ENCODE results near the gene SERF1A.
"Not testable (repeated sequence)": the region's sequence is repeated elsewhere in the genome, so short reads cannot be mapped to it uniquely, and the experiment has no call there.

The SERF1A gene

GRCh38 chr5:70931709-70932368 is 31.4 kb downstream of the SERF1A start:
- H3K79me2 ChIP-seq (ENCODE audit: insufficient read depth, low read length); H3K4me3 ChIP-seq (ENCODE audit: low read length, poor library complexity, severe bottlenecking); H3K36me3 ChIP-seq (ENCODE audit: insufficient read depth, low read length); H3K9me3 ChIP-seq (ENCODE audit: insufficient read depth, low read depth, low read length); H2AFZ ChIP-seq (ENCODE audit: low read length); H3K4me1 ChIP-seq (ENCODE audit: insufficient read depth, low read length, poor library complexity, severe bottlenecking); H3K9me2 ChIP-seq (replicated peaks; ENCODE audit: low read depth, low read length); H3F3A ChIP-seq (ENCODE audit: low read depth); H3K4me2 ChIP-seq (ENCODE audit: low read depth, low read length, poor library complexity, severe bottlenecking); H3K27me3 ChIP-seq (ENCODE audit: insufficient read depth, low read length, poor library complexity, severe bottlenecking); H3K9ac ChIP-seq (ENCODE audit: low read depth, low read length, poor library complexity, severe bottlenecking); H4K20me1 ChIP-seq (ENCODE audit: insufficient read depth, low read length, poor library complexity, severe bottlenecking): not testable (repeated sequence)

GRCh38 chr5:70932560-70932959 is 32.1 kb downstream of the SERF1A start:
- not testable (repeated sequence) for H3K79me2 ChIP-seq (ENCODE audit: insufficient read depth, low read length); H3K4me1 ChIP-seq (ENCODE audit: insufficient read depth, low read length, poor library complexity, severe bottlenecking); H3K27me3 ChIP-seq (ENCODE audit: insufficient read depth, low read length, poor library complexity, severe bottlenecking); H2AFZ ChIP-seq (ENCODE audit: low read length); H3K36me3 ChIP-seq (ENCODE audit: insufficient read depth, low read length); H3K4me3 ChIP-seq (ENCODE audit: low read length, poor library complexity, severe bottlenecking); H3K9me3 ChIP-seq (ENCODE audit: insufficient read depth, low read depth, low read length); H4K20me1 ChIP-seq (ENCODE audit: insufficient read depth, low read length, poor library complexity, severe bottlenecking); H3K9ac ChIP-seq (ENCODE audit: low read depth, low read length, poor library complexity, severe bottlenecking); H3K9me2 ChIP-seq (replicated peaks; ENCODE audit: low read depth, low read length); H3K4me2 ChIP-seq (ENCODE audit: low read depth, low read length, poor library complexity, severe bottlenecking); H3F3A ChIP-seq (ENCODE audit: low read depth)

GRCh38 chr5:70953068-70953467 is 52.6 kb downstream of the SERF1A start:
- H3K27me3 ChIP-seq (ENCODE audit: insufficient read depth, low read length, poor library complexity, severe bottlenecking); H3K9ac ChIP-seq (ENCODE audit: low read depth, low read length, poor library complexity, severe bottlenecking); H3K4me2 ChIP-seq (ENCODE audit: low read depth, low read length, poor library complexity, severe bottlenecking); H3F3A ChIP-seq (ENCODE audit: low read depth); H3K4me3 ChIP-seq (ENCODE audit: low read length, poor library complexity, severe bottlenecking); H3K79me2 ChIP-seq (ENCODE audit: insufficient read depth, low read length); H3K4me1 ChIP-seq (ENCODE audit: insufficient read depth, low read length, poor library complexity, severe bottlenecking); H3K36me3 ChIP-seq (ENCODE audit: insufficient read depth, low read length); H2AFZ ChIP-seq (ENCODE audit: low read length); H4K20me1 ChIP-seq (ENCODE audit: insufficient read depth, low read length, poor library complexity, severe bottlenecking); H3K9me2 ChIP-seq (replicated peaks; ENCODE audit: low read depth, low read length); H3K9me3 ChIP-seq (ENCODE audit: insufficient read depth, low read depth, low read length): not testable (repeated sequence)
